Stimulated activated CD4-positive, alpha-beta T cell treated with anti-CD3 and anti-CD28 coated beads, Interleukin-1b, Interleukin-23, amount 100 ng/mL, for 4 hours (primary cell): ENCODE measurements around the gene RBMS3.

Experiments used
- DNase-seq, 2 donors: peaks; one replicate each; pipeline ENCODE4 v3.0.0-alpha.2; 2020; ENCODE audit warnings: low read depth in 2 of 2

Gene RBMS3

DNA sequence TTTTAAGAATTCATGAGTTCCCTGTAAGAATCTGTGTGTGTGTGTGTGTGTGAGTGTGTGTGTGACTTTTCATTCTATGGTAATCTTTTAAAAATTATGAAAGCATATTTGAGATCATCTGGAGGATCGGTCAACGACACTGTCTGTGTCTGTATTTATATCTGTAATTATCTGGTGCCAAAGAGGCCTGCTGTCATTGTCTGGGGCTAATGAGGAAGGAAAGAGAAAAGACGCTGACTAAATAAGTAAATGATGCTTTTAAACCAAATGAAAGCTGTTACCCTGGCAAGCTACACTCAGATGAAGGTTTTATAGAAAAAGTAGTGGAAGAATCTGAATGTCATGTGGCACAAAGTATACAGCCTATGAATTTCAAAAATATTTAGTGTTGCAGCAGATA lies 439.8 kb downstream of the RBMS3 start:
- DNase-seq, result no peak

DNA sequence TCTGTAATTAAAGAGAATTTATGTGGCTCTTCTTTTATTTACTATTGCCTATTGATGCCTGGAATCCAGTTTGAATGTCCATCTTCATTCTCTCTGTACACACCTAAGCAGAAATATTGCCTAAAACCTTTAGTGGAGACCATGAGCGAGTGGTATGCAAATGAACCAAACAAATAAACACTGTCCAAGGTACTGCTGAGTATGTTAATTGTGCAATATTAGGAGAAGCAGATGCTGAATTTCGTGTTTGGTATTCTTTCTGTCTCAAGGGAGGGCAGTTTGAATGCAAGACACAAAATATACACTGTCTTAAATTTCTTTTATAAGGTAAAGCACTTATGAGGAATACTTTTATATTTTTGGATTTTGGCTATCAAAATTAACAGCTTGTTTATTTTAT lies 440.9 kb downstream of the RBMS3 start:
- no peak for DNase-seq

DNA sequence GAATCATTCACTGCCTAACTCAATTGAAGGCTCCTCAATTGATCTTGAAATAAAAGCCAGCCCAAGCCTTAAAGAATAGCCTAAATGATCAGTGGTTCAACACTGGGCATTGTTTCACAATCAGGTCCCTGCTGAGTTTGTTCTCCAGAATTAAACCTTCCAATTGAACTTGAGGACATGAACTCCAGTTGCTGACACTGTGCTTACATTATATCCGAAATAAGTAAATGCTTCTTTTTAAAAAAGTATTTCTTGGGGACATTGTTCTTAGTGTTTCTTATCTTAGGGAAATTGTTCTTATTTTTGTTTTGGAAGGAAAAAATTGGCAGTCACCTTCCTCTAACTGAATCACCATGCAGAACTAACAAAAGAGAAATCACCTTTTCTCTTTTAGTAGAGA lies 450.2 kb downstream of the RBMS3 start:
- no peak for DNase-seq

DNA sequence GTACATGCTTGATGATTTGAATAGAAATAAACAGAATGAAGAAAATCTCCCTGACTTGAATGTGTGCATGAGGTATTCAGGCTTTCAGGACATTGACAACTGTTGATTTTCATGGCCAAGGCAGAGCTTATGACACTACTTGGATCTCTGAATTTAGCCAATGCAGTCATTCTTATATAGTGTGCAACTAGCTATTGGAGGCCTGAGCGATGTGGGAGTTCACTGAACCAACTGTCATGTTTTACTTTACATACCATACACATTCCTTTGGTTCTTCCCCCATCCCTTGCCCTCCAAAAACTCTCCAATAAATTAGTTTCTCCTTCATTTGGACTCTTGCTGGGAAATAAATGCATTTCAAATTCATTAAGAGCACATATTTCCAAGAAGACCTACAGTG lies 460.4 kb downstream of the RBMS3 start:
- DNase-seq, result no peak

DNA sequence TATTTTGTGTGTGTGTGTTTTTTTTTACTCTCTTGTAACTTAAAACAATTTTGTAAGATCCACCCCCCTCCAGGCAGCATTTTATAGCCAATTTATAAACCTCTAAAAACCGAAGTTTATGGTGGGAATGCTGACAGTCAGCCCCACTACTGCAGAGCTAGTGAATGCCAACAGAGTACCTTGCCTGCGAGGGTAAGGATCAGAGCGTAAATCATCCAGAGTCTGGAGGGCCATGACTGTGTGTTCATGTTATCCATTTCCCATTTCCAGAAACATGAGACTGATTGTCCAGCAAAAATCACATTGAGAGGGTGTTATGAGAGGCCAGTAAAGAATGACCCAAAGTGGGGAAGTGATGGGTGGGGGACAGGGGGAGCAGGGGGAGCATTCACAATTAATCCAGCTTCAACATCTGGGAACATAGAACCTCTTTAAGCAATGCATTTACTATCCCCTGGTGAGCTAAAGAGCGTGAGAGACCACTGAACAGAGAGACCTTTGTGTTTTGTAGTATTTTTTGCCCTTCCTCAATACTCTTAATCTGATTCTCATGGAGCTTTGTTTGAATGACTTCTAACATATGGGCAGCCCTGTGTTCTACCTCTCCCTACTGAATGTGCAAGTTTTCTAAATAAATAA lies 464.5 kb downstream of the RBMS3 start:
- DNase-seq, result no peak

DNA sequence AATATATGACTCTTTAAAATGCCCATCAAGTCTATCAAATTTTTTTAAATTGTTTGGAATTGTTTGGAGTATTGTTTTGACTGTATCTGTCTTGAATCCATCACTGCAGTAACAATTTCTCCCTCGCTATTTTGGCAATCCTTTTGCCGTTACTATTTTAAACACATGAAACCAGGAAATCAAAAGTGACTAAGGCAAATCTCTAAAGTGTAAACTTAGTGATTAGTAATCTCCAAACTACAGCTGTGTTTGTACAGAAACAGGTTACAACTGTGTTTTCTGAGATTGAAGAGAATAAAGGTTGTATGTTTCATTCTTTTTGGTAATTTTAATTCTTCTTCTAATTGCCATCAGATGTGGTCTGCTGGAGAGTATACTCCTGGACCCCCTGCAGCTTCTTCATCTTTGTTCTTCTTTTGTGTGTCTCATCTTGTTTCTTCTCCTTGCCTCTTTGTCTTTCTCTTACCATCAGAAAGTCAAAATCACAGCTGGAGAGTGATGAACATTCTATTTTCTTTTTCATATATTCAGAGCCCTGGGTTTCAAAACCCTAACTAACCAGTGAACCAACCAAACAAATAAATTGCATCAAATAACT lies 465.4 kb downstream of the RBMS3 start:
- DNase-seq, result no peak

DNA sequence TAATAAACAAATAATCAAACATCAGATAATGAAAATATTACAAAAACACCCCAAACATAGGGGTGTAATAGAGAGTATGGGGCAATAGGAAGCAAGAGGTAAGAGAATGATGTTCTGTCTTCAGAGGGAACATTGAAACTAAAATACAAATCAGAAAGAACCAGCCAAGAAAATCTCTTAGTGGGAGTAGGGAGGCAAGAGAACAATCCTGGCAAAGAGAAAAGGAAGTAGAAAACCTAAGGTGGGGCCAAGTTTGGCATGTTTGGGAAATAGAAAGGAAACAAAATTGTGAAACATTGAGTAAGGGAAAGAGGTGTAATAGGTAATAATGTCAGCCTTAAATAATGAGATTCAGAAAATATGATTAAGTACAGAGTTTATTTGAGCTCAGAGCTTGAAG lies 467.1 kb downstream of the RBMS3 start:
- no peak for DNase-seq

DNA sequence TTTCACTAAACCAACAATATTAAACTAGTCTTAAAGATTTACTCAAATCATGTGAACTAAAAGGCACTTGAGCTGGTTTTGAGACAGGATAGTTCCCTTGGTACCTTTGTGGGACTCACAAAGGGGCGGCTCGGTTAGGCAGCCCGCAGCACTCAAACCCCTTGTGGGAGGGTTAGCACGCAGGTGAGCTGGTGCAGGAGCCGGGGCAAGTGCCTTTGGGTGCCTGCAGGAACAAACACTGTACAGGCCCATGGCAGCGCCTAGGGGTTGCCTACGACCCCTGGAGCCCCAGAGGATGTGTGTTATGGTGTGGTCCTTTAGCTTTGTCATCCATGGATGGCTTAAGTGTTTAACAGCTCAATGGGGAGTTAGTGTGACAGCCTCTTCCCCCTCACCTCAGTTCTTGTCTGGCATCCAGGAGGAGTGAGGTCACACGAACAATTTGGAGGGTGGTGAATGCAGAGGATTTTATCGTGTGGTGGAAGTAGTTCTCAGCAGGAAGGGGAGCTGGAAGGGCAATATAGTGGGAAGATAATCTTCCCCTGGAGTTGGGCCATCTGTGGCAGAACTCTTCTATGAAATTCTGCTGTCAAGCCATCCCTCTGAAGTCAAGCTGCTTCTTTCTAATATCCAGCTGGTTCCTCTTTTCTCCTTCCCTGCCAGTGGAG lies 470.9 kb downstream of the RBMS3 start:
- DNase-seq, result no peak

DNA sequence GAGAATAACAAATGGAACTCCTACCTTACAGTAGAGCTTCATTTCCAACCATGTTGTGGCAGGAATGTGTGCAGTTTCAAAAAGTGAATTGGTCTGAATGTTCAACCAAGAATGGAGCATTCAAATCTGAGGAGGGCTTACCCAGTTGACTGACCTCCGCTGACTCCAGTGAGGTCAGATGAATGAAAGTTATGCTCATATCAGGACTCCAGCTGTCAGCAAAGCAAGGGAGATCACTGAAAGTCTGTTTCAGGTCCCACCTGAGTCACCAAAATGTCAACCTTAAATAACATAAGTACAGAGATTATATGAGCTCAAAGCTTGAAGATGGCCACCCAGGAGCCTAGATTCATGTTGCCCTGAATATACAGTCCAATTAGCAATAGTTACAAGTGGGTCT lies 473.5 kb downstream of the RBMS3 start:
- DNase-seq, result no peak

DNA sequence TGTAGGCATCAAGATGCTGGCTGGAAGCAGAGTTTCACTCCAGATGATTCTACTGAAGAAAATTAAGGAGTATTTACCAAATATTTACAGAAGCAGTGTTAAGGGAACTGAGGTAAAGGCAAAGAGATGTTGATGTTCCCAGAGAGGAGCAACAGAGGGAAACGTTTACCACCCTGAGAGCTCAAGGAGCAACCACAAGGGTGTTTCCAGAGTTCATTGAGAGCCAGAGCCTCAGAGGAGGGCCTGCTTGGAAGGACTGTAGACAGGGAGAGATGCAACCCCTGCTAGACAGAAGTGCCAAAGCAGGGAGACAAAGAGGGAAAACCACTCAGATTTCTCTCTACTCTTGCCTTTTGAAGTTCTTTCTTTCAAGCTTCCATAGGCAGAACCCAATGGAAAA lies 474.5 kb downstream of the RBMS3 start:
- no peak for DNase-seq

DNA sequence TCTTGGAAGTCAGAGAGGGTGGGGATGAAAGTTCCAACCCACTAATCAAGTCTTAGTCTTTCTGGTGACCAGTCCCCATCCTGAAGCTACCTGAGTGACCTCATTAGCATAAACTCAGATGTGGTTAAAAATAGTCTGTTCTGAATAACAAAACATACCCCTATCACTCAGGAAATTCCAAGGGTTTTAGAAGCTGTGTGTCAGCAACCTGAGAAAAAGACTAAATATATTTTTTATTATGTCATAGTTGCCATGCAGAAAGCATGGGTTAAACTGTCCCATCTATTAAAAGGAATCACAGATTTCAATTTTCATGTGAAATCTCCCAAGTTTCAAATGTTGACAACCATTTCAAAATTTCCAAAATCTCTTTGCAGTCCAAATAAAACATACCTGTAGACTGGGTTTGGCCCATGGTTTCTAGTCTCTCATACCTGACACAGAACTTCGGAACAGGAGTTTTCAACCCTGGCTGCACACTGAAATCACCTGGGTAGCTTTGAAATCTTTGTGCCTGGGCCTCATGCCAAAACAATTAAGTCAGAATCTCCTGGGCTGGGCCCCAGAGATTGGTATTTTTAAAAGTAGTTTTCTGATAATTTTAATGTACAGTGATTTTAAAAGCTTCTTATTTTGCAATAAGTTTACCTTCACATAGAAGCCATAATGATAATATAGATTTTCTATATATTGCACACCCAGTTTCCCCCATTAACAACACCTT lies 476.3 kb downstream of the RBMS3 start:
- no peak for DNase-seq

DNA sequence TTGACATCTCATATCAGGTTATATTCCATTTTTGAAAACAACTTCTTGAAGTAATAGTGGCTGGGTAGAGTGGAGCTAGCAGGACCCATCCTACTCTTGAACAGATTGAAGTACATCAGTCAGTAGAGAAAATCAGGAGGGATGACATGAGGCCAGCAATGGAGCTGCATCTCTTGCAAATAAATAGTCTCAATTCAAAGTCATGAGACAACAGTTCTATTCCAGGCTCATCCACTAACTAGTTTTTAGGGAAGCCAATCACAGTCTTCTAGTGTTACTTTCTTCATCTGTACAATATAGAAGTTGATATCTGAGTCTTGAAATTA lies 477.2 kb downstream of the RBMS3 start:
- no peak for DNase-seq

DNA sequence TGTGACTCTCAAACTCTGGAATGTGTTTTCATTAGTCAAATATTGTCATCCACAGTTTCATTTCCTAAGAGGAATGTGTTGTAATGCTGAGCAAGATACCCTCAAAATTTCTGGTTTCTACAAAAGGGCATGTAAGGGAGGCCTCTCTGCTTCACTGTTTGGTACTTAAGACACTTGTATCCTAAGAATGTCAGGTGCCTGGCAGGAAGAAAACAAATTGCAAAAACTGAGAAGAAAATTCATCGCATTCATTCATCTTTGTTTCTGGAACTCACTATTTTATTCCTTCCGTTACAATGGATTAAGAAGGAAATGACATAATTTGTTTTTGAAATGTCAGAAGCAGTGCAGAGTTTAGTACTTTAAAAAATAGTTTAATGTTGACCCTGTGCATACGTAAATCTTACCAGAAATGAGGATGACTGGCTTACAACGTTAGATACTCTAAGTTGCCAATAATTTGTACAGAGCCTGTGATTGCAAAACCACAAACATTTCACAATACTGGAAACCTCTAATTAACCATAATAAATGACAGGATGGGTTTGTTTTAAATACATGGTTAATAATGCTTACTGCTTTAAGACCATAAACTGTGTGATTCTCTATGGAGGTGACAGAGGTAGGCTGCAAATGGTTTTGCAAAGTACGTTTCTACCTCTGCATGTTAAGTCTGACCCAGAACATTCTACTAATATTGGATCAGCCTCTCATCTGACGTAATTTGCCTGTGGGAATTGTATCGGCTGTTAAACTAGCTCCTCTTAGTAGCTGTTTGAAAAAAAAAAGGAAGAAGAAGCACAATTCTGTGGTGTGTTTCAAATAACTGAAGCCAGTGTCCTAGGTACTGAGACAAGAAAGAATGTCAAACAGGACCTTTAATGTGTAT lies 477.8 kb downstream of the RBMS3 start:
- no peak for DNase-seq

DNA sequence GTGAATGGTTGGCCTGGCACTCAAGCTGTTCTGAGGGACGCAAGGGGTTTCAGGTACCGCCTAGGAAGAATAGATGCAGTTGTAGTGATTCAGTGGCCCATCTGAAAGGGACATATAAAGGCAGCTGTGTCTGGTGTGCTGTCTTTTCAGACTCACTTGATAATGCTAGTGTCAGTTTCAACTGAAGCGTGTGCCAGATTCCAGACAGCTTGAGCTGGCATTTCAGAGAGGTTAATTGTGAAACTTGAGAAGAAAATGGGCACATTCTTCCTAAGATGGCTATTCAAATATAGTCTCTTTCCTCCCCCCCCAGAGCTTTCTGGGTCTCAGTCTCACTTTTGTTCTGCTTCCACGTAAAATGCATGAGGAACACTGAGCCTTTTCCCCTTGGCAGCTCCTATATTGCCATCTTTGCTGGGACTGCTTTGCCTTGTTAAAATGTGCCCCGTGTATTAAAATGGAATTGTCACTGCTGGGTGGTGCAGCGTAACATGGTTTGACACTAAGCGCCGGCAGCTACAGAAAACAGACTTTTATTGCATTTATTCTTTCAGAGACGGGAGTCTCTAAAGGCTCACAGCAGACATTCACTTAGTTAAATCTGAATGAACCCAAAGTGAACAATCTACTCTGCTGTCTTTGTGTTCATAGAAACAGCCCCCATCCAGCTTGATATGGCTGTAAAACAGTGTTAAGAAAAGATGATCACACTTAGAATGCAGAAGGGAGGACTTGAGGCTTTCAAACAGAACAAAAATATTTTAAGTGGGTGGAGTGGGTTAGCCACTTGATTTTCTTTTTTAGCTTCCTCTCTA lies 478.7 kb downstream of the RBMS3 start:
- no peak for DNase-seq

DNA sequence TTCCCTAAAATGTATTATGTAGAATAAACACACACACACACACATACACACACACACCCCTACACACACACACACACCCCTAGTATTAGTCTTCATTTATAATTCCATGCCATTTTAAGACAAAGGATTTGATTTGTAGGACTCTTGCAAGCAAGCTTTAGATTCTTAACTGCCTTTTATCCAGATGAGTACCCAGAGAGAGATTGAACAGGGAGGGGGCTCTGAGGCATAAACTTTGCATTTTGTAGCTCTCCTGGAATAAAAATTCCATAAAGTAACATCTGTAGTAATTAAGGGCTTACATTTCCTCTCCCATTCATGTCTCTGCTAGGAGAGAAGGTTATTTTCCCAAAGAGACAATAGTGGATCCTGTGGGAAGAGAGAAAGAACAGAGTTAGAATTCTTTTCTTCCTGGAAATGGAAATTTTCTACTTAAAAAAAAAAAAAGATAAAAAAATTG lies 479.4 kb downstream of the RBMS3 start:
- DNase-seq, result no peak

DNA sequence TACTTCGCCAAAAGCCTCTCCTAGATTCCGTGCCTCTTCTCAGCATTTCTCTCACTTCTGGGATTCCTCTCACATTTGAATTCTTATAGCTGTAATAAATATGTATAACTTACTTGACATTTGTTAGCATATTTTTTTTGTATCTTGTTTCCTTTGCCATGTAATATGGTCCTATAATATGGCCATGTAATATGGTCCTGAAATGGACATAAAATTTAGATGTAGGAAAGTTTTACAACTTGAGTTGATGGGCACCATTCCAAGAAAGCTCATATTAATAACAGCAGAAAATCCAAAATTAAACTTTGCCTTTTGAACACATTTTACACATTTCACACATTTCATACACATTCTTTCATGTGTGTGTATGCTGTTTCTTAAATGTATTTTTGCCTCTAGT lies 480.6 kb downstream of the RBMS3 start:
- DNase-seq, result no peak

DNA sequence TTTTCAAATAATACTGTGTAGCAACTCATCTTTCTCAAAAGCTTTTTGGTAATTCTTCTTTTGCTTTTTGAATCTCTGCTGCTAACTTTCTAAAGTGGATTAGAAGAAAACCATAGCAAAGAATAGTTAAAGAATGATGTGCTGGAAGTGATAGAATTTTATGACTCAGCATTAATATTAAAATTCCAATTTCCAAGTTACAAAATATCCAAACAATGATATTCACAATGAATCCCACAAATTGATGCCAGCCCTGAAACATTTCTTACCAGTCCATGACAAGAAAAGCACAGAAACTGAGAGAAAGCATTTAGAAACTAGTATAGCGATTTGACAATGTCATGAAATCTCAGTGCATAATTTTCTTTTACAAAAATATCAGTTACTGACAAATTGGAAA lies 482.2 kb downstream of the RBMS3 start:
- no peak for DNase-seq

DNA sequence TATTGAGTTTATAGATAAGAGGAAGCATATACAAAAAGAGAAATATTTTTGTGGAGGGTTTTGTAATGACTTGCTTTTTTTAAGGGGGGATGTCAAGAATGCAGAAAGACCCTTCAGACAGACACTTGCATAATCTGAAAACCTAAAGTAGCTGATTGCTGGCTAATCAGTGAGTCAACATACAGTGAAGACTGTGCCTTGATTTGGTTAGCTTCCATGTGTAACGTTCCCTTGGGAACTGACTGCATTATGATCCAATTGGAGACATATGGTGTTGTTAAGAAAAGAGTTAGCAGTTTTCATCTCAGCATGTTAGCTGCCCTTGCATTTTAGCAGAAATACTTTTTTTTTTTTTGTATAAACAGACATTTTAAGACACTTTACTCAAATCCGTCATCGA lies 483.2 kb downstream of the RBMS3 start:
- DNase-seq, result no peak

DNA sequence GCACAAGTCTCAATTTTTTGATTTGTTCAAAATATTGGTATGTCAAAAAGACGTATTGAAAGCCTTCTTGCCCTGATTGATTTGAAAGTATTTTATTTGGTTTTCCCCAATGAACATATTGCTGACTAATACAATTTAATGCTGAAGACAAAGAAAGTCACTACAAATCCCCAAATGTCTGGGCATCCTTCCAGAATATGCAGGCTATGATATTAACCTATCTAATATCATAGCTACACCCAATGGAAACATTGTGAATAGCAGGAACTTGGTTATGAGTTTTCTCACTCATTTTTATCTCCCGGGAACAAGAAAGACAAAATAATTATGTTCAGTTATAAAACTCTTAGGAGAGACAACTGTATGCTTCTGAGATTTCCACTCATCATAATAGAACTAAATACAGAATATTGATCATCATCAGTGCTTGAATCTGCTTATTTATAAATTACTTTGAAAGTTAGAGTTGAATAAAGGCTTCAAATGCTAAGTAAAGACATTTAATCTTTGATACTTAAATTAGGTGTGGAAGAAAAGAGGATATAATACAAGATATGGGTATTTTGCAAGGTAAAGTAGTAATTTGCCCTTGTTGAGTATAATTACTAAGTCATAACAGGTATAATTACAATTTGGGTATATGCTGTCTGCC lies 483.9 kb downstream of the RBMS3 start:
- no peak for DNase-seq

DNA sequence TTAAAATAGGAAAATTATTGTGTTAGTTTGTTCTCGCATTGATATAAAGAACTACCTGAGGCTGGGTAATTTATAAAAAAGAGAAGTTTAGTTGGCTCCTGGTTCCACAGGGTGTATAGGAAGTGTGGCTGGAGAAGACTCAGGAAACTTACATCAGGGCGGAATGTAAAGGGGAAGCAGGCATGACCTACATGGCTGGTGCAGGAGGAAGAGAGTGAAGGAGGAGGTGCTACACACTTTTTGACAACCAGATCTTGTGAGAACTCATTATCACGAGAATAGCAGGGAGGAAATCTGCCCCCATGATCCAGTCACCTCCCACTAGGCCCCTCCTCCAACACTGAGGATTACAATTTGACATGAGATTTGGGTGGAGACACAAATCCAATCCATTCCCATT lies 490.7 kb downstream of the RBMS3 start:
- DNase-seq, result no peak

DNA sequence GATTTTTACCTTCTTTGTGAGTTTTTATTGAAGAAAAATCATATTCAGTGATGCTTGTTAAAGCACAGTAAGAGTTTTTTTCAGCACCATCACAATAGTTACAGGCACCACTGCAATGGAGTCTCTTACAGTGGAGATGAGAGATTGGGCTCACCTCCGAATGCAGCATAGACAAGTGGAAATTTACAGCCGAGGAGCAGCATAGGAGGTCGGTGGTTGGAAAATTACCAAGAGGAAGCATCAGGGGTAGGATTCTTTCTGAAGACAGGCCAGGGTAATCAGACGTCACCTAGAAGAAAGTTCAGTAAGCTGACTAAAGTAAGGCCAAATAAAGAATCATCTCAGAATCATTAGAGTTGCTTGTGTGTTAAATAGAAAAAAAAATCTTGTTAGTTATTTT lies 491.6 kb downstream of the RBMS3 start:
- DNase-seq, result no peak
